Panc1 (cell line): ENCODE measurements around the gene PRR13.

Experiments used
- CTCF ChIP-seq: fragments of 450-650 bp; IDR thresholded peaks from 2 replicates; pipeline ENCODE4 v1.5.1; 2017; ENCODE audit warnings: mild to moderate bottlenecking
- POLR2AphosphoS5 ChIP-seq: IDR thresholded peaks from 2 replicates; pipeline ENCODE4 v1.6.1; 2012; ENCODE audit warnings: mild to moderate bottlenecking, low read depth, low read length, moderate library complexity

GRCh38 chr12:53427905-53428594 lies 13.5 kb upstream of the PRR13 start:
- TF ChIP-seq CTCF (no peak), POLR2AphosphoS5 (no peak)
